ENCODE measurements around the gene HCN2. TPM values are rescaled to one million over a fixed set of nuclear protein-coding genes. Genes with fewer than 3 reads are reported as not detected.

HCN2 gene
- total and polyA plus RNA-seq, 4 donors, result 8.6 to 85.8 (median 59.1) TPM

GRCh38 chr19:643736-644135 is 54.1 kb downstream of the HCN2 start:
- H3K4me1 ChIP-seq (ENCODE audit: control insufficient read depth, insufficient read depth, low read length), result peaks cover 13% of the 10 kb centered on the region
- no peak overlapping the region for H3K27ac ChIP-seq (ENCODE audit: low read depth, low read length)
- peaks cover 76% of the 10 kb centered on the region for H3K36me3 ChIP-seq (ENCODE audit: control insufficient read depth, insufficient read depth, low read length)
- H3K4me3 ChIP-seq (ENCODE audit: low read depth, low read length), result no peak overlapping the region
- no peak for DNase-seq (ENCODE audit: low read depth in 4 of 6, low spot score in 6 of 6)
- WGBS (ENCODE audit: insufficient coverage), result 79% methylated on average over 22 of the region's 24 CpGs
- H3K9me3 ChIP-seq (ENCODE audit: control insufficient read depth, insufficient read depth, low read length), result no peaks in the 10 kb centered on the region
- H3K27me3 ChIP-seq (ENCODE audit: control insufficient read depth, insufficient read depth, low read length), result no peaks in the 10 kb centered on the region

- Histone ChIP-seq H3K4me1 (ENCODE audit: control insufficient read depth, insufficient read depth, low read length) (peaks cover 7% of the 10 kb centered on the region), H3K4me3 (ENCODE audit: low read depth, low read length) (no peak overlapping the region), H3K9me3 (ENCODE audit: control insufficient read depth, insufficient read depth, low read length) (no peaks in the 10 kb centered on the region), H3K27me3 (ENCODE audit: control insufficient read depth, insufficient read depth, low read length) (no peaks in the 10 kb centered on the region), H3K27ac (ENCODE audit: low read depth, low read length) (no peak overlapping the region), H3K36me3 (ENCODE audit: control insufficient read depth, insufficient read depth, low read length) (peaks cover 82% of the 10 kb centered on the region)
- WGBS (ENCODE audit: insufficient coverage), result 82% methylated on average over 27 of the region's 28 CpGs
- DNase-seq (ENCODE audit: low read depth in 4 of 6, low spot score in 6 of 6), result no peak
Observed at GRCh38 chr19:644363-644762, 54.7 kb downstream of the HCN2 start.

GRCh38 chr19:644789-645188 is 55.1 kb downstream of the HCN2 start:
- DNase-seq (ENCODE audit: low read depth in 4 of 6, low spot score in 6 of 6), result no peak
- Histone ChIP-seq H3K27ac (ENCODE audit: low read depth, low read length) (no peak overlapping the region), H3K4me1 (ENCODE audit: control insufficient read depth, insufficient read depth, low read length) (peaks cover 5% of the 10 kb centered on the region), H3K4me3 (ENCODE audit: low read depth, low read length) (no peak overlapping the region), H3K9me3 (ENCODE audit: control insufficient read depth, insufficient read depth, low read length) (no peaks in the 10 kb centered on the region), H3K36me3 (ENCODE audit: control insufficient read depth, insufficient read depth, low read length) (peaks cover 87% of the 10 kb centered on the region), H3K27me3 (ENCODE audit: control insufficient read depth, insufficient read depth, low read length) (no peaks in the 10 kb centered on the region)
- 83% methylated on average over 14 of the region's 14 CpGs for WGBS (ENCODE audit: insufficient coverage)

- Histone ChIP-seq H3K36me3 (ENCODE audit: control insufficient read depth, insufficient read depth, low read length) (peaks cover 95% of the 10 kb centered on the region), H3K4me3 (ENCODE audit: low read depth, low read length) (no peak overlapping the region), H3K9me3 (ENCODE audit: control insufficient read depth, insufficient read depth, low read length) (no peaks in the 10 kb centered on the region), H3K27me3 (ENCODE audit: control insufficient read depth, insufficient read depth, low read length) (no peaks in the 10 kb centered on the region), H3K4me1 (ENCODE audit: control insufficient read depth, insufficient read depth, low read length) (no peaks in the 10 kb centered on the region), H3K27ac (ENCODE audit: low read depth, low read length) (no peak overlapping the region)
- WGBS (ENCODE audit: insufficient coverage), result 95% methylated on average over 62 of the region's 62 CpGs
- DNase-seq (ENCODE audit: low read depth in 4 of 6, low spot score in 6 of 6), result no peak
Observed at GRCh38 chr19:645912-646778, 56.5 kb downstream of the HCN2 start.

- Histone ChIP-seq H3K4me1 (ENCODE audit: control insufficient read depth, insufficient read depth, low read length) (no peaks in the 10 kb centered on the region), H3K4me3 (ENCODE audit: low read depth, low read length) (no peak overlapping the region), H3K27me3 (ENCODE audit: control insufficient read depth, insufficient read depth, low read length) (no peaks in the 10 kb centered on the region), H3K27ac (ENCODE audit: low read depth, low read length) (no peak overlapping the region), H3K36me3 (ENCODE audit: control insufficient read depth, insufficient read depth, low read length) (peaks cover 97% of the 10 kb centered on the region), H3K9me3 (ENCODE audit: control insufficient read depth, insufficient read depth, low read length) (no peaks in the 10 kb centered on the region)
- no peak for DNase-seq (ENCODE audit: low read depth in 4 of 6, low spot score in 6 of 6)
- 91% methylated on average over 44 of the region's 48 CpGs for WGBS (ENCODE audit: insufficient coverage)
Observed at GRCh38 chr19:646779-647565, 57.3 kb downstream of the HCN2 start.

- H3K4me1 ChIP-seq (ENCODE audit: control insufficient read depth, insufficient read depth, low read length), result no peaks in the 10 kb centered on the region
- H3K4me3 ChIP-seq (ENCODE audit: low read depth, low read length), result no peak overlapping the region
- H3K27me3 ChIP-seq (ENCODE audit: control insufficient read depth, insufficient read depth, low read length), result no peaks in the 10 kb centered on the region
- peaks cover 100% of the 10 kb centered on the region for H3K36me3 ChIP-seq (ENCODE audit: control insufficient read depth, insufficient read depth, low read length)
- no peak for DNase-seq (ENCODE audit: low read depth in 4 of 6, low spot score in 6 of 6)
- WGBS (ENCODE audit: insufficient coverage), result 95% methylated on average over 38 of the region's 52 CpGs
- H3K27ac ChIP-seq (ENCODE audit: low read depth, low read length), result no peak overlapping the region
- H3K9me3 ChIP-seq (ENCODE audit: control insufficient read depth, insufficient read depth, low read length), result no peaks in the 10 kb centered on the region
Observed at GRCh38 chr19:647566-648284, 58.0 kb downstream of the HCN2 start.

GRCh38 chr19:648305-648704 is 58.6 kb downstream of the HCN2 start:
- Histone ChIP-seq H3K4me1 (ENCODE audit: control insufficient read depth, insufficient read depth, low read length) (no peaks in the 10 kb centered on the region), H3K36me3 (ENCODE audit: control insufficient read depth, insufficient read depth, low read length) (peaks cover 100% of the 10 kb centered on the region), H3K27ac (ENCODE audit: low read depth, low read length) (no peak overlapping the region), H3K4me3 (ENCODE audit: low read depth, low read length) (no peak overlapping the region), H3K9me3 (ENCODE audit: control insufficient read depth, insufficient read depth, low read length) (no peaks in the 10 kb centered on the region), H3K27me3 (ENCODE audit: control insufficient read depth, insufficient read depth, low read length) (no peaks in the 10 kb centered on the region)
- WGBS (ENCODE audit: insufficient coverage), result 92% methylated on average over 25 of the region's 29 CpGs
- DNase-seq (ENCODE audit: low read depth in 4 of 6, low spot score in 6 of 6), result no peak

GRCh38 chr19:648904-649801 is 59.5 kb downstream of the HCN2 start:
- Histone ChIP-seq H3K27ac (ENCODE audit: low read depth, low read length) (no peak overlapping the region), H3K9me3 (ENCODE audit: control insufficient read depth, insufficient read depth, low read length) (no peaks in the 10 kb centered on the region), H3K36me3 (ENCODE audit: control insufficient read depth, insufficient read depth, low read length) (peaks cover 100% of the 10 kb centered on the region), H3K27me3 (ENCODE audit: control insufficient read depth, insufficient read depth, low read length) (no peaks in the 10 kb centered on the region), H3K4me1 (ENCODE audit: control insufficient read depth, insufficient read depth, low read length) (no peaks in the 10 kb centered on the region), H3K4me3 (ENCODE audit: low read depth, low read length) (no peak overlapping the region)
- WGBS (ENCODE audit: insufficient coverage), result 94% methylated on average over 40 of the region's 53 CpGs
- DNase-seq (ENCODE audit: low read depth in 4 of 6, low spot score in 6 of 6), result no peak

GRCh38 chr19:650121-650520 is 60.4 kb downstream of the HCN2 start:
- 82% methylated on average over 2 of the region's 11 CpGs for WGBS (ENCODE audit: insufficient coverage)
- peaks cover 96% of the 10 kb centered on the region for H3K36me3 ChIP-seq (ENCODE audit: control insufficient read depth, insufficient read depth, low read length)
- H3K4me3 ChIP-seq (ENCODE audit: low read depth, low read length), result no peak overlapping the region

More at GRCh38 chr19:650121-650520, 60.4 kb downstream of the HCN2 start:
- no peak for DNase-seq (ENCODE audit: low read depth in 4 of 6, low spot score in 6 of 6)
- H3K4me1 ChIP-seq (ENCODE audit: control insufficient read depth, insufficient read depth, low read length), result no peaks in the 10 kb centered on the region
- H3K9me3 ChIP-seq (ENCODE audit: control insufficient read depth, insufficient read depth, low read length), result no peaks in the 10 kb centered on the region
- no peaks in the 10 kb centered on the region for H3K27me3 ChIP-seq (ENCODE audit: control insufficient read depth, insufficient read depth, low read length)
- H3K27ac ChIP-seq (ENCODE audit: low read depth, low read length), result no peak overlapping the region
